Adipose tissue (tissue), 3 donors: ENCODE measurements around the gene RABL2A. TPM values are rescaled to one million over a fixed set of nuclear protein-coding genes. Genes with fewer than 3 reads are reported as not detected.
"Not testable (repeated sequence)": the region's sequence is repeated elsewhere in the genome, so short reads cannot be mapped to it uniquely, and the experiment has no call there.

Experiments used
- H3K27ac ChIP-seq: one replicate; pipeline ENCODE4 v1.5.1; 2013; ENCODE audit warnings: low read depth, low read length
- WGBS, 3 donors: extraction: QIAGEN DNeasy Blood & Tissue Kit; methylation state at CpG; one replicate each; pipeline ENCODE4 v1.1.7; 2013; 5-methylcytosine and 5-hydroxymethylcytosine counted together
- polyA plus RNA-seq, 3 donors: library from polyadenylated mRNA; stranded (reverse); fragments of 200-250 nt; gene quantifications; one replicate each; pipeline ENCODE4 v1.2.3, GENCODE V29; 2013
- donor health status: healthy with polysubstance abuse.
- donor health status: Bipolar disorder and iron deficiency.
- donor health status: healthy.

The RABL2A gene
- polyA plus RNA-seq, 3 donors = 3.8 to 10.6 (median 7.4) TPM

DNA sequence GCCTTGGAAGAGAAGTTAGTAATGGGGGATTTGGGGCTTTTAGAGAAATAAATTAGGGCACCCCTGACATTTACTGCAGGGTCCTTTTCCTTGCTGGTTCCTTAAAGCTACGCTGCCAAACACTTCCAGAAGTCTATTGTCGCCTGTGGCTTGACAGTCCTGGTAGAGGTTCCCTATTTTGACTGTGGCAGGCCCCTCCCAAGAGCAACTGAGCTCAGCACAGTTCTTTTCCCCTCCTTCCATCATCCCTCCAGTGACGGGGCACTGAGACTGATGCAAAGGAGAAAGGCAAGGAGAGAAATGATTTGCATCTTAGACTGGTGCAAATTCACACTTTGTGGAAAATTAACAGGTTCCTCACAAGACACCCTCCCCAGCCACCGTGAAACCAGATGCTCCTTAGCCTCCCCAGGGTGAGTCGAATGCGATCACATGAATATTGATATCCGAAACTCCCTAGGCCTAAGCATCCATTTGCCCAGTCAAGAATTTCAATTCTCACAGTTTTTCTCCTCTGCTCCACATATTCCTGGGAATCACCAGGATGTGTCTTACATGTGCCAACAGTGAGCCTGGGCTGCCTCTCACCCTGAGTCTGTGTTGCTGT lies 45.4 kb downstream of the RABL2A start:
- WGBS, 3 donors = 68 to 80% (median 72%) methylated on average over 7 of the region's 7 CpGs

DNA sequence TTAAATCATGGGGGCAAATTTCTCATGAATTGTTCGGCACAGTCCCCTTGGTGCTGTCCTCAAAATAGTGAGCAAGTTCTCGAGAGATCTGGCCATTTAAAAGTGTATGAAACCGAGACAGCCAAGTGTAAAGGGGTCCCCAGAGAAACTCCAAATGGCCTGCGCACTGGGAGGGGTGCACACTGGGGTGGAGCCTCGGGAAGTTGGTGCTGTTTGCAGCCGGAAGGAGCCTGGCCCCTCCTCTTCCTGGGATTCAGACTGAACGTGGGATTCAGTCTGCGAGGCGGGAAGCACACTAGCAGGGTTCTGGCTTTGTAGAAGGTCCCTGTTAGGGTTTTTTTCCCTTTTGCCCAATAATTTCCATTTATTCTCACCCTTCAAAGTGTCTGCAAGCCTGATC lies 48.8 kb downstream of the RABL2A start:
- WGBS, 3 donors = 46 to 58% (median 58%) methylated on average over 9 of the region's 9 CpGs
- H3K27ac ChIP-seq = no peak overlapping the region

More for the DNA sequence above, 45.4 kb downstream of the RABL2A start:
- no peak overlapping the region for H3K27ac ChIP-seq

DNA sequence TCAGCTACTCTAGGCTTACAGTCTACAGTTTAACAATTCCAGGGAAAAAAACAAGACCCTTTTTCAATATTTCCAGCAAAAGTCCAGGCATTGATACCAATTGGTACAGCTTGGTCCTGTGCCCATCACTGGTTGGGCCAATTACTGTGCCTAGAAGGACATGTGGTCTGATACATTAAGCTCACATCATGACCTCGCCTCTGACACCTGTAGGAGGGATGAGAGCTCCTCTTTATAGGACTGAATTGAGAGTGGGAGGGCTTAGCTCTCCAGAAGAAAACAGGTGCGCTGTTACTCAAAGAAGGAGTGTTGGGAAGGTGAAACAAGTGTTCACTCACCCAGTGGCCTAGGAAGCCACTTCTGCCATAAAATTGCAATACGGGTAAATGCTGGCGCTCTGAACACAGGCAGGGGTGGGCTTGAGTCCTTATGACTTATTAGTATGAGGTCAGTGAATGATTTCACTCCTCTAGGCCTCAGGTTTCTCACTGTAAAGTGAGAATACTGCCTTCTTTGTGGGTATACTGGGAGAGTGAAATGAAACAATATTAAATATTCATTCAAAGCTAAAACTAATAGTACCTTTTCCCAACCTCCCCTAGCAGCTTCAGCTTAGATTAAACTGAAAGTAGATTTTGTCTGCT lies 49.7 kb downstream of the RABL2A start:
- H3K27ac ChIP-seq = no peak overlapping the region
- WGBS, 3 donors = 91 to 98% (median 94%) methylated on average over 4 of the region's 4 CpGs

DNA sequence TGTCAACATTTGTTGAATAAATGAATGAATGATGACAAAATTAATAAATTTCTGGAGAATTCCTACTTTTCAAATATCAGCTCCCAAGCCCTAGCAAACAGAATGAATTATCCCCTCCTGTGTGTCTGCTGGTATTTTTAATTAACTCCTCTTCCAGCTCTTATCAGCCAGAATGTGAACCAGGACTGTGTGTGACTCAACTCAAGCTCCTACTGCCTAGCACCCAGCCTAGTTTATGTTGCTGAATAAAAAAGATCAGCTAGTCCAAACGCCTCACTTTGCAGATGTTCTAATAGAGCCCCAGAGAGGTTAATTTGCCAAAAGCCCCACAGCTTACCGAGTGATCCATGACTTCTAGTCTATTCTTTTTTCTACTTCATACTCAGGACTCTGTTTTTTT lies 50.3 kb downstream of the RABL2A start:
- H3K27ac ChIP-seq = no peak overlapping the region
- 70 to 83% (median 75%) methylated on average over 2 of the region's 2 CpGs for WGBS, 3 donors

DNA sequence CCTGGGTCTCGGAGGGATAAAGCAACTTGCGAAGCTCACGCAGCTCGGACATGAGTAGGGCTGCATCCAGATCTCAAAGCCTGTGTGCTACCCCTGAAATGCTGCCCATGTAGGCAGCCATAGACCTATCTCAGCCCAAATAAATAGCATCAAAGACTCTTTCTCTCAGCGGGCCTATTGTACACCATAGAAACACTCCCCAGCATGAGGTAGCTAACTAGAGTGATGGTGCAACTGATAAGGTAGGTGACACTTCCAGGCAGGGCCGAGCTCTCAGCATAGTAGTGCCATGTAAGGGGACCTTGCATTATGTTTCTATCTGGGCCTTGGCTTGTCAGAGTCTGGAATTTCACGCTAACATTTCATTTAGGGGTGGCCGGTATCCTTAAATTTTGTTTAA lies 52.4 kb downstream of the RABL2A start:
- H3K27ac ChIP-seq = no peak overlapping the region
- 82 to 88% (median 88%) methylated on average over 8 of the region's 8 CpGs for WGBS, 3 donors

DNA sequence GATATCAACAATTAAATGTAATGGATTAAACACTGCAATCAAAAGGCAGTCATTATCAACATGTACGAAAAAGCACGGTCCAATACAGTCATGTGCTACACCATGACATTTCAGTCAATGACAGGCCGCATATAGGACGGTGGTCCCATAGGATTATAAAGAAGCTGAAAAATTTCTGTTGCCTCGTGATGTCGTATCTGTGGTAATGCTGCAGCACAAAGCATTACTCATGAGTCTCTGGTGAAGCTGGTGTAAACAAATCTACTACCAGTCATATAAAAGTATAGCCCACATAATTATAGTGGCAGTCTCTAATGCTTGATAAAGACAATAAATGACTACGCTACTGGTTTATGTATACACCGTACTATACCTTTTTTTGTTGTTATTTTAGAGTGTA lies 58.4 kb downstream of the RABL2A start:
- no peak overlapping the region for H3K27ac ChIP-seq
- WGBS, 3 donors = 87 to 91% (median 90%) methylated on average over 8 of the region's 8 CpGs

DNA sequence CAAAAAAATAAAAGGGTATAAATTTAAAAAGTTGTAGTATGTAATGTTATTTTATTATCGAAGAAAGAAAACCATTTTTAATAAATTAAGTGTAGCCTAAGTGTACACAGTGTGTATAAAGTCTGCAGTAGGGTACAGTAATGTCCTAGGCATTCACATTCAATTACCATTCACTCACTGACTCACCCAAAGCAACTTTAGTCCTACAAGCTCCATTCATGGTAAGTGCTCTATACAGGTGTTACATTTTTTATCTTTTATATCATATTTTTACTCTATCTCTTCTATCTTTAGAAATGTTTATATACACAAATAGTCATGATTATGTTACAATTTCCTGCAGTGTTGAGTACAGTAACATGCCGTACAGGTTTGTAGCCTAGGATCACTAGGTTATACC lies 59.5 kb downstream of the RABL2A start:
- WGBS, 3 donors = 85 to 87% (median 85%) methylated on average over 2 of the region's 2 CpGs
- H3K27ac ChIP-seq = no peak overlapping the region

DNA sequence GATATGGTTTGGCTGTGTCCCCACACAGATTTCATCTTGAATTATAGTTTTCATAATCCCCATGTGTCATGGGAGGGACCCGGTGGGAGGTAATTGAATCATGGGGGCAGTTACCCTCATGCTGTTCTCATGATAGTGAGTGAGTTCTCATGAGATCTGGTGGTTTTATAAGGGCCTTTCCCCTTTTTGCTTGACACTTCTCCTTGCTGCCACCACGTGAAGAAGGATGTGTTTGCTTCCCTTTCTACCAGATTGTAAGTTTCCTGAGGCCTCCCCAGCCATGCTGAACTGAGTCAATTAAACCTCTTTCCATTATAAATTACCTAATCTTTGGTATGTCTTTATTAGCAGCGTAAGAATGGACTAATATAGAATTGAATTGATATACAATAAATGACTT lies 63.8 kb downstream of the RABL2A start:
- 51 to 62% (median 51%) methylated on average over 3 of the region's 3 CpGs for WGBS, 3 donors
- not testable (repeated sequence) for H3K27ac ChIP-seq

Other genes with a start within 250 kb of the RABL2A start
- 10 to 100 TPM; 14.8 to 25.9 (median 19.0) TPM for gene ZNG1B, start 189.6 kb upstream of the RABL2A start, polyA plus RNA-seq
- gene FOXD4L1, start 128.6 kb upstream of the RABL2A start, polyA plus RNA-seq = under 1 TPM in 2 of 3 donors, not detected in 1; 0.07 to 0.11 TPM
- 10 to 100 TPM; 14.1 to 18.0 (median 16.9) TPM for gene SLC35F5, start 129.4 kb downstream of the RABL2A start, polyA plus RNA-seq